Pulmonary artery endothelial cell (primary cell): Measurements from ENCODE around the gene TFIP11. TPM values are rescaled to one million over a fixed set of nuclear protein-coding genes. Genes with fewer than 3 reads are reported as not detected.

Experiments
- DNase-seq: peaks from one replicate; pipeline ENCODE4 v3.0.0-alpha.2; 2011; ENCODE audit warnings: low read depth, low spot score
- total RNA-seq: library from RNA; depleted of rRNA; stranded (reverse); fragments of >200 nt; gene quantifications from 2 replicates; pipeline ENCODE4 v1.2.3, GENCODE V29; 2014

The TFIP11 gene
- 40.1 and 57.1 TPM in 2 replicates for total RNA-seq

DNA sequence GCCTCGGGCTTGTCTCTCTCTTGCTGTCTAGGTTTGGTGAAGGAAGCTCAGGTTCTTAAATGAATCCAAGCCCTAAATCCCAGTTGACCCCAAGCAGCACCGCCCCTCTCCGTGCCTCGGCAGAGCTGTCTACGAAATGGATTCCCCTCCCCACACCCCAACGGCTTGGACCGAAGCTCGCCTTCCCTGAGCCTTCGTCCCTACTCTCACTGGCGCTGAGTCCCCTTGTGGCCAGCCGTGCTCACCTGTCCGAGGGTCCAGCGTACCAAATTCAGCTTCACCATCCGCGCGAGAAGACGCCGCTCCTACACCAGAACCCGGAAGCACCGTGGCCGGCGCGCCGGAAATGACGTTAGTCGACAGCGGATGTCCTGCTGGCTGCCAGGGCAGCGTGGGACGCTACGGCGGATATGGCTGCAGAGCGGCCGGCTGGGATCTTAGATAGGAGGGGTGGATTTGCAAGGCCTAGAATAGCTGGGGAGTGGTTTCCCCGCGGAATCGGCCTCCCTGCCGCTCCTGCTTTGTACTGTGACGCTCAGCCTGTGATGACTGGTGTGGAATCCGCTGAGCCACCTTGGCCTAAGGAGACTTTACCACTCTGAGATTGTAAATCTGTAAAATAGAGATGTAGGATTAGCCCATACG is at the start of gene TFIP11:
Gene TFIP11 (minus strand): TSS at position 325 of the 645 bp plus-strand sequence. CDS start 2,201 bp downstream, outside the sequence.
- peak; percentile 78 for DNase-seq

- no peak for DNase-seq
Measured at GRCh38 chr22:26561756-26562417, 49.6 kb upstream of the TFIP11 start.

GRCh38 chr22:26559961-26560575 is 47.8 kb upstream of the TFIP11 start:
- no peak for DNase-seq

GRCh38 chr22:26558248-26558895 is 46.1 kb upstream of the TFIP11 start:
- no peak for DNase-seq

DNA sequence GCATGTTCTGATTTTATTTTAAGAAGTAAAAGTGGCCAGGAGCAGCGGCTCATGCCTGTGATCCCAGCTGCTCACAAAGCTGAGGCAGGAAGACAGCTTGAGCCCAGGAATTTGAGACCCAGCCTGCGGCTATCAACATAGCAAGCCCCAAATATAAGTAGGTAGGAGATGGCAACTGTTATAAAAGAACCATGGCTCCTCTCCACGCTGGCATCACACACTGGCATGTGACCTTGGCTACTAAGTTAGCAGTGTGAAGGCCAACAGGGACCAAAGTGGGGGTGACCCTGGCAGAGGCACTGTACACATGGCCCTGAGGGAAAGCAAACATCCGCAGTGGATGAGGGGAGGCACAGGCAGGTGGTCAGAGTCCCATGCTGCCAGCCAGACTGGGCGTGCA is 44.6 kb upstream of the TFIP11 start:
- DNase-seq: no peak

DNA sequence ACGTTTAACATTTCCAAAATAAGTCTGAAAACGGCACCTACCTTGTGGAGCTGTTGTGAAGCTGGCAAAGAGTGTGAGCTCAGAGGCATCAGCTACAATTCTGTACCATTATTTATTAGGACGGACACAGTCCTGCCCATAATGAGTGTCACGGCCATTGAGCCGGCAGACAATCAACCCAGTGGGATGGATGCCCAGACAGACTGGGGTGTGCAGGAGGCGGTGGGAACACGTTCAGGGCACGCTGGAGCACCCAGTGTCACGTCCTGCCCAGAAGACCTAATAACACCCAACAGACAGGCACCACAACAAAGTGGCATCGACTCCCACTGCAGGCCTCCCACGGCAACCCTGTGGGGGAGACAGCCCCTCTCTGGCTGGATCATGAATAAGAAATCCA is 43.2 kb upstream of the TFIP11 start:
- no peak for DNase-seq

DNA sequence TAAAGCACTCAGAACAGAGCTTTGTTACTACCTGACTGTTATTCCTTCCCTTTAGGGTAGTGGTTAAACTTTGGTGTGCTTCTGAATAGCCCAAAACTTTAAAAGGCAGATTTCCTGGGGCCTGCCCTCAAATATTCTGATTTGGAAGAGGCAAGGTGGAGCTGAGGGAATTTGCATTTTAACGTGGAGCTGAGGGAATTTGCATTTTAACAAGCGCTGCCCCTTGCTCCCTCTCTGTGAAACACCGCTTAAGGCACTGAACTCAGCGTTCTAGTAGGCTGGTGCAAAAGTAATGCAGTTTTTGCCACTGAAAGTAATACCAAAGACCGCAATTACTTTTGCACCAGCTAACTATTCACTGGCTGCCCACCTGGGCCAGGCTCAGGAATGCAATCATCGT is 42.7 kb upstream of the TFIP11 start:
- no peak for DNase-seq

DNA sequence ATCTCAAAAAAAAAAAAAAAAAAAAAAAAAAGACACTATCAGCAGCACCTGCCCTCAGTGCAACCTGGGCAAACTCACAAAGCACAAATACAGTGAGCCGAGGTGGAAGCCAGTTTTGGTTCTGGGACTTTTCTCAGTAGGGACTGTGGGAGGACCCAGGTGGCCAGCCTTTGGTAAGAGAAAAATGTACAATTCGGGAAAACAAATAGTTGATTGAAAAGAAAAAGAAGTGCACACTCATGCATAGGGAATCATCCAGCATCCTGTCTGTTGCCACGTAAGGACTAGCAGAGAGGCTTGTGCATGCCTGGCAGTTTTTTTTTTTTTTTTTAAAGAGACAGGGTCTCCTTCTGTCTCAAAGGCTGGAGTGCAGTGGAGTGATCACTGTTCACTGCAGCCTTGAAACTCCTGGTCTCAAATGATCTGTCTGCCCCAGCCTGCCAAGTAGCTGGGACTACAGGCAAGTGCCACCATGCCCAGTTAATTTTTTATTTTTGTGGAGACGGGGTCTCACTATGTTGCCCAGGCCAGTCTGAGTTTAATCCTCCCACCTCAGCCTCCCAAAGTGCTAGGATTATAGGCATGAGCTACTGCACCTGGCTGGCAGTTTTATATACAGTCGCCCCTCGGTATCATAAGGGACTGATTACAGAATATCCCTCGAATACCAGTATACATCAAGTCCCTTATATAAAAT is 40.9 kb upstream of the TFIP11 start:
- peak; percentile 48 for DNase-seq

GRCh38 chr22:26552466-26552865 is 40.2 kb upstream of the TFIP11 start:
- no peak for DNase-seq

GRCh38 chr22:26551568-26551967 is 39.3 kb upstream of the TFIP11 start:
- no peak for DNase-seq

- DNase-seq: no peak
Measured at GRCh38 chr22:26550498-26551033, 38.3 kb upstream of the TFIP11 start.

- DNase-seq: no peak
Measured at GRCh38 chr22:26549902-26550497, 37.7 kb upstream of the TFIP11 start.

DNA sequence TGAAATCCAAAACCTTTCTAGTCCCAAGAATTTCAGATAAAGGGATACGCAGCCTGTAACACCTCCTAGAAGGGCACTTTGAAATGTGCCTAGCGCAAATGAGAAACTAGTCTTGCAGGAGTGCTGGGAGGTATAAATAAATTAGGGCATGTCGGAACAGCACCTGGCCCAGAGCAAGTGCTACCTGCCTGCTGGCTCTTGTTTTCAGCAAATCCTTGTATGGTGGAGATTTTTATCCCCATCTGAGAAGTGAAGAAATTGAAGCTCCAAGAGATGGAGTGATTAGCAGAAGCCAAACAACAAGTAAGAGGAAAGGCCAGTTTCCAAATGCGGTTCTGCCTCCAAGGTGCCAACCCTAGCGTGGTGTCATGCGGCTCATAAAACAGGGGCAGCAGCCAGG is 36.7 kb upstream of the TFIP11 start:
- DNase-seq: no peak

DNA sequence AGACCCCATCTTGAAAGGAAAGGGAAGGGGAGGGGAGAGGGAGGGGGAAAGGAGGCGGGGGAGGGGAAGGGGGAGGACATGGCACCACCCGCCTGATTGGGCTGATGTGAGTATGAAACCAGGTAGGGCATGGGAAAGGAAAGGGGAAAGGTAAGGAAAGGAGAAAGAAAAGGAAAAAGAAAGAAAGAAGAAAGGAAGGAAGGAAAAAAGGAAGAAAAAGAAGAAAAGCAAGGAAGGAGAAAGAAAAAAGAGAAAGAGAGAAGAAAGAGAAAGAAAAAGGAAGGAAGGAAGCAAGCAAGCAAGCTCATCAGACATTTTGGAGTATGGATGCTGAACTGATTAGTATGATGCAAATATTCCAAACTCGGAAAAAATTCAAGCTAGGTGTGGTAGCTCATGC is 36.0 kb upstream of the TFIP11 start:
- no peak for DNase-seq

DNA sequence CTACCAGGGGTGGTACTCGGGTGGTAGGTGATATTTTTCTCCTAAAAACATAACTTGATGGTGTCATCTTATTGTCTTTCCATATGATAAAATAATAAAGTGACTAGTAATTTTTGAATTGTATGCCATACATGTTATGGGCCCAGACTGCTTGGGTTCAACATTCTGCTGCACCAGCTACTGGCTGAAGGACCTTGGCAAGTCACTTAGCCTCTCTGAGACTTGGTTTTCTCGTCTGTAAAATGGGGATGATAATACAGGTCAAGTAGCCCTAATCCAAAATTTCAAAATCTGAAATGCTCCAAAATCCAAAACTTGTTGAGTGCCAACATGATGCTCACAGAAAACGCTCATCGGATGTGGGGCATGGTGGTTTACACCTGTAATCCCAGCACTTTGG is 35.6 kb upstream of the TFIP11 start:
- no peak for DNase-seq

DNA sequence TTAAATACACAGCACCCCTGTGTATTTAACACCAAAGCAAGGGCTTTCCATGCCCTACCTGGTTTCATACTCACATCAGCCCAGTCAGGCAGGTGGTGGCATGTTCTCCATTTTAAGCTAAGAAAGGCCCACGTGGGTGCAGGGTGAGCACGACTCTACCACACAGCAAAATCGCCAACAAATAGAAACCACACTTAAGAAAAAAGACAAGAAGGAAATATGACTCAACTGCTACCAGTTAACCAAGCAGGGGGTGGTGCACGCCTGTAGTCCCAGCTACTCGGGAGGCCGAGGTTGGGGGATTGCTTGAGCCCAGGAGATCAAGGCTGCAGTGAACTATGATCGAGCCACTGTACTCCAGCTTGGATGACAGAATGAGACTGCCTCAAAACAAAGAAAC is 35.2 kb upstream of the TFIP11 start:
- no peak for DNase-seq

- DNase-seq: no peak
Measured at GRCh38 chr22:26546282-26546681, 34.0 kb upstream of the TFIP11 start.

- DNase-seq: no peak
Measured at GRCh38 chr22:26545827-26546226, 33.6 kb upstream of the TFIP11 start.

- DNase-seq: no peak
Measured at GRCh38 chr22:26545385-26545784, 33.1 kb upstream of the TFIP11 start.

- no peak for DNase-seq
Measured at GRCh38 chr22:26544489-26544888, 32.2 kb upstream of the TFIP11 start.

- no peak for DNase-seq
Measured at GRCh38 chr22:26542831-26543230, 30.6 kb upstream of the TFIP11 start.
